Ishikawa (cell line): ENCODE measurements around the gene C1QTNF3.

Experiments
- CEBPB ChIP-seq: IDR thresholded peaks from 2 replicates; pipeline ENCODE4 v1.6.1; 2012
- CREB1 ChIP-seq: IDR thresholded peaks from 2 replicates; pipeline ENCODE4 v1.6.1; 2012; ENCODE audit warnings: low read depth
- EGR1 ChIP-seq: IDR thresholded peaks from 2 replicates; pipeline ENCODE4 v1.6.1; 2012
- EP300 ChIP-seq: IDR thresholded peaks from 2 replicates; pipeline ENCODE4 v1.6.1; 2012; ENCODE audit warnings: borderline replicate concordance
- FOXM1 ChIP-seq: IDR thresholded peaks from 2 replicates; pipeline ENCODE4 v1.6.1; 2012; ENCODE audit warnings: low read depth, borderline replicate concordance
- MAX ChIP-seq: IDR thresholded peaks from 2 replicates; pipeline ENCODE4 v1.6.1; 2012
- NFIC ChIP-seq: IDR thresholded peaks from 2 replicates; pipeline ENCODE4 v1.6.1; 2012
- RAD21 ChIP-seq: IDR thresholded peaks from 2 replicates; pipeline ENCODE4 v1.6.1; 2012; ENCODE audit warnings: low read depth
- REST ChIP-seq: IDR thresholded peaks from 2 replicates; pipeline ENCODE4 v1.6.1; 2012; ENCODE audit warnings: low read depth, mild to moderate bottlenecking
- TAF1 ChIP-seq: IDR thresholded peaks from 2 replicates; pipeline ENCODE4 v1.6.1; 2012; ENCODE audit warnings: low read depth, mild to moderate bottlenecking
- TCF12 ChIP-seq: IDR thresholded peaks from 2 replicates; pipeline ENCODE4 v1.6.1; 2012; ENCODE audit warnings: low read depth
- TEAD4 ChIP-seq: IDR thresholded peaks from 2 replicates; pipeline ENCODE4 v1.6.1; 2012
- USF1 ChIP-seq: IDR thresholded peaks from 2 replicates; pipeline ENCODE4 v1.6.1; 2012
- YY1 ChIP-seq: IDR thresholded peaks from 2 replicates; pipeline ENCODE4 v1.6.1; 2012; ENCODE audit warnings: low read depth
- ZBTB7A ChIP-seq: IDR thresholded peaks from 2 replicates; pipeline ENCODE4 v1.6.1; 2012; ENCODE audit warnings: low read depth

Gene C1QTNF3

GRCh38 chr5:33969572-33970452 is 73.2 kb downstream of the C1QTNF3 start:
- TF ChIP-seq NFIC (no peak), RAD21 (peak; percentile 70)

GRCh38 chr5:33968211-33969005 is 74.6 kb downstream of the C1QTNF3 start:
- TF ChIP-seq TAF1 (no peak), REST (no peak), EGR1 (no peak), YY1 (no peak), TEAD4 (no peak), TCF12 (no peak), EP300 (no peak), CEBPB (no peak), CREB1 (no peak), ZBTB7A (no peak), MAX (no peak), RAD21 (no peak), NFIC (no peak), FOXM1 (no peak), USF1 (no peak)
